Endothelial cell of hepatic sinusoid (primary cell): ENCODE data around the gene ZNF521.

Experiments
- in situ Hi-C: cut with HindIII; loops from 2 replicates; pipeline ENCODE4 v1.10.0; 2017; ENCODE audit warnings: low sequenced_read_pairs

ZNF521 gene

DNA sequence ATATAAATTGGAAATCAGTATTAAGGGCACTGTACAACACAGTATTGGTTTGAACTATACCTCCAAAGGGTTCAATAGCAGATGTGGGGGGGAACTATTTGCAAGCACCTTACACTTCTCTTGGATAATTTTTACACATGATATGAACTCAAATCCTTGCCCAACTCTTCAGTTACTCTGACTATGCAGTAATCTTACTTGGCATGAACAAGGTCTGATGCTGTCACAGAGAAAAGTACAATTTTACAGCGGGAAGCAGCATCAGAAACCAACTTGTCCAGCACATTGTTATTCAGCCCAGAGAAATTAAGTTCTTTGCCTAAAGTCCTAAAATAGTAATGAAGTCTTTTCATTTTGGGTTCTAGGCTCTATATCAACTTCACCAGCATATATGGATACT is 98.2 kb downstream of the ZNF521 start:
- in situ Hi-C loops: no loop called here

DNA sequence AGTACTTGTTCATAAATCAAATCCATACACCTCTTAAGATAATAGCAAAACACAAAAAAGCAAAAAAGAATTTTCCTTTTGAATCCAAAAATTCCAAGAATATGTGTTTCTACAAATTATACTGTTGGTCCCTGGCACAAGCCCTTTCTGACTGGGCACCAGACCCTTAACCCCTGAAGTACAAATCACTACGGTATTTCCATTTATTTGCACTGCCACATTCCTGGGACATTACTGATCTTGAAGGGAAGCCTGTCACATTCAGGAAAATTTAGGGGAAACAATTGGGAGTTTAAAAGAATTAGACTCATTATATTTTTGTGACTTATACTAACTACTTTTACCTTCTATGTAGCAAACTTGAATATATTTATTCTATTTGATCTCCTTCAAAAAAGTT is 98.8 kb downstream of the ZNF521 start:
- in situ Hi-C loops: no loop called here

DNA sequence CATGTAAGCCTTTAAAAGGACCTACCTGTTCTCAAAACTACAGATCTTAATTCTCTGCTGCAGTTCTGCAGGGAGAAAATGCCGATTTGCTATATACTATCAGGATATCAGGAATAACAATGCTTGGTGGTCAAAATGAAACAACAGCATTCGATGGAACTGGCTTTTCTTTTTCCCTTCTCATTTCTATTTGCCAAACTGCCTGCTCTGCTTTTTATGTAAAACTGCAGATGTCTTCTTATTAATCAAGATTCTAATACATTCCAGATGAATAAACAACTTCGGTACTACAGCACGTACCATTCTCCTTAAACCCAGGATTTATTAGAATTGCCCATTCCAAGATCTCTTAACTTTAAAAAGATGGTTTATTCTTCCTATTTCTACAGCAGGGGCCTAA is 100.9 kb downstream of the ZNF521 start:
- in situ Hi-C loops: no loop called here

DNA sequence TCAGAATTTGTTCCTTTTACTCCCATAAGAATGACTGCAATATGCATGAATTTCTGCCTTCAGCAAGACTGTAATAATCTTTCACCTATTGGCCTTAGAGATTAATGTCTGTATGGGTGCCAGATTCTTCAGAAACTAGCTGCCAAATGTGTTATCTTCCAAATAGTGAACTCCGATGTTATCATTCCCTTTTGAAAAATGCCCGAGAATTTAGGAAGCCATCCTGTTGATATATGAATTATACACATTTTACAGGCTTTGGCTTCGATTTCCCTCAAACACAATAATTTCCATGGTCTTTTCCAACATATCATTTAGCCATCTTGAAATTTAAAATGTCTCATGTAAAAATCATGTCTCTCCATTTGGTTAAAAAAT is 101.5 kb downstream of the ZNF521 start:
- in situ Hi-C loops: no loop called here

DNA sequence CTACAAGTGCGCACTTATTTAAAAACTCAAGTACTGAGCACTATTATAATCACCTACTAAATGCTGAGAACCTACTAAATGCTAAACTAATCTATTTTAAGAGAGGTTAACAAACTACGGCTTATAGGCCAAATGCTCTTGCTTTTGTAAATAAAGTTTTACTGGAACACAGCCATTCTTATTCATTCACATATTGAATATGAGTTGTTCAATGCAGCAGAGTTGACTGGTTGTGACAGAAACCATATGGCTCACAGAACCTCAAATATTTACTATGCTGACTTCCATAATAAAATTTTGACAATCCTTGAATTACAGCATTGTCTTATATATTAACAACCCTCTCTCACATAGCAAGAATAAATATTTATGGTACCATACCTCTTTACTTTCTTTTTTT is 103.2 kb downstream of the ZNF521 start:
- in situ Hi-C loops: no loop called here

DNA sequence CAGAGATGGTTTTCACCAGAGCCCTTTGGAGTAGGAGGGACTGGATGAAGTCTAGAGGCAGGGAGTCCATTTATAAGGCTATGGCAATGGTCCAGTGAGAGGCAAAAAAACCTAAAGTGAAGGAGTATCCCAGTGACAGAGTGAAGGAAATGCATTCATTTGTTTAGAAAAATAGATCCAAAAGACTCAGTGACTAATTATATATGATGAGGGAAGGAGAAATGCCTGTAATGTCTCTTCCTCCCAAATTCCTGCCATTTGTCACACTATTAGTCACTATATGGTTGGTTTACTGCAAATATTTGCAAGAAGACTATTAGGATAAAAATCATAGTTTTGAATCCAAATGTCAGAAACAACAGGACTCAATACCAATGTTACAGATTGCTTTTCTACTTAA is 104.2 kb downstream of the ZNF521 start:
- in situ Hi-C loops: no loop called here

DNA sequence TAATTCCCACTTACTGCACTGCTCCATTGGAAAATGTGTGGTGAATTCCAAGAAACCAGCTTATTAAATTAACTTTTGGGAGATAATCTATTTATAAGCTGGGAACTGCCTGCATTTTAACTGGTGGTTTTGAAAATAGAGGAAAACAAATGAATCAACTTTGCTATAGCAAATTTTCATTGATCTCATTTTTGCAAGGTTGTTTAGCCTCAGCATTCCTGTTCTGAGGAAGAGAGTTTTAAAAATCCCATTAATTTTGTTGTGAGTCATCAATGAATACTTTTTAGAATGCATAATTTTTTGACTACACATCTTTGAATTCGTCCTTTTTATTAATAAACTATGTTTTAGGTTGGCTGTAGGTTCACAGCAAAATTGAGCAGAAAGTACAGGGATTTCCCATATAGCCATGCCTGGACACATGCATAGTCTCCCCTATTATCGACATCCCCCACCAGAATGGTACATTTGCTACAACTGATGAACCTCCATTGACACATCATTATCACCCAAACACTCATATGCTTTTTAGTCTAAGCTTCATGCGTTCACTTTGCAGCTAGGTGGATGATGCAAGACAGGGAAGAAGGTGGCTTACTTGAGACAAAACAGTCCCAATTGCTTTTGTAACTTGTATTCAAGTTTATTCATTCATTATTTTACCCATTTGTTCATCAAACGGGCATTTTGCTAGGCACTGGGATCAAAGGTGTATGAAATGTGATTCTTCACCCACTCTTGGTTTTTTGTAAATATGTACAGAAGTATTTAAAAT is 106.9 kb downstream of the ZNF521 start:
- in situ Hi-C loops: no loop called here

DNA sequence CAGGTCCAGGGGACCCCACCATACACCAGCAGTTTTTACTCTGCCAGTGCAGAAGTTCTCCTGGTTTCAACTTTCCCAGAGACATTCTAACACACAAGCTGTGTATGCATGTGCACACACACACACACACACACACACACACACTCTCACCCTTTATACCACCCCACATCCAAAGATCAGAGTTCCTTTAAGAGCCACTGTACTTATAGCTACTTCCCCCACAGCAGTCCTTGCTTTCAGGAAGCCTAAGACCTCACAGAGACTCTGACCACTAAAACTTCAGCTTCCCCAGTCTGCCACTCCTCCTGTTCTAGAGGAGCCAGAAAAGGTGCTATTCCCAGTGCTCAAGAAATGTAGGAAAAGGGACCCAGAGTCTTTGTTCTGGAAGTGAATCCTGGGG is 107.8 kb downstream of the ZNF521 start:
- in situ Hi-C loops: no loop called here

DNA sequence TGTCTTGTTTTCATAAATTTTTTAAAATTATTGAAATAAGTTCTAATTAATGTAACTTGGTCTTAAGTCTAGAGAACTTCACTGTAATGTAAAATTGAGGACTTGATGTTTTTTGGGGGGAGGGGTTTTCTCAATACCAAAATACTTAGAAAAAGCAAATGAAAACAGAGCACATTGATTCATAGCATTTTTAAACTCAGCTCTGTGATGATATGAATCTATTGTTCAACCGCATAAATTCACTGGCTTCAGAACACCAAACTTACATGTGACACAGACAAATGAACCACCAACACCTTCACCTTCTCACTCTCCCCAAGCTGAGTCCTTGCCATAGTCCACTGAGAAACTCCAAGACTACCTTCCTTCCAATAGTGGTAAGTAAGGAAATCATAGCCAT is 108.2 kb downstream of the ZNF521 start:
- in situ Hi-C loops: no loop called here

DNA sequence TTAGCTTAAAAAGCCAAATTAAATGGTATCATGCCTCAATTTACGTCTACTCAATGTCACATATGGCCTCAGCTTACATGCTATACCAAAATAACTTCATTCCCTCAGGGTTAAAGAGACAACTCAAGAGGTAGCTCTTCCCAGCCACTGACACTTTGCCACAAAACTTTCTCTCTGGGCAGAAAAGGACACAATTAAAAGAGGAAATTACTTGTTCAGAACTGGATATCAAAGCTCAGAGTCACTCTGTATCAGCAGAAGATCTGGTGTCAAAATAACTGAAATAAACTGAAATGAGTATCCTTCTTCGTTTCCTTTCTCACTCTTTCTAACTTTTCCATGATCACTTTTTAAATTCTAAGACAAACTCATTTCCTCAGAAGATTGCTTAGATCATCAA is 108.7 kb downstream of the ZNF521 start:
- in situ Hi-C loops: no loop called here

DNA sequence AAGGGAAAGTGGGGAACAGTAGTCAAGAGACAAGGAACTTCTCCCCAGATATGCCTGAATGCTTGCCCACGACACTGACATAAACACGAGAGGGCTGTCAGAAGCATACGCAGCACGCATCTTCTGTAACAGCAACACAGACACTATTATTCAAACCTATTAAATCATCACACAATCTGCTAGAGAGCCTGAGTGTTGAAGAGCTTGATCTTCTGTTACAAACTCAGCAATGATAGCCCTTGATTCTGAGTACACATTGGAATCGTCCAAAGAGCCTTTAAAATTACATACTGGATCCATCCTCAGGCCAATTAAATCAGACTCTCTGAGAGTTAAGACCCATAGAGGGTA is 111.6 kb downstream of the ZNF521 start:
- in situ Hi-C loops: no loop called here

DNA sequence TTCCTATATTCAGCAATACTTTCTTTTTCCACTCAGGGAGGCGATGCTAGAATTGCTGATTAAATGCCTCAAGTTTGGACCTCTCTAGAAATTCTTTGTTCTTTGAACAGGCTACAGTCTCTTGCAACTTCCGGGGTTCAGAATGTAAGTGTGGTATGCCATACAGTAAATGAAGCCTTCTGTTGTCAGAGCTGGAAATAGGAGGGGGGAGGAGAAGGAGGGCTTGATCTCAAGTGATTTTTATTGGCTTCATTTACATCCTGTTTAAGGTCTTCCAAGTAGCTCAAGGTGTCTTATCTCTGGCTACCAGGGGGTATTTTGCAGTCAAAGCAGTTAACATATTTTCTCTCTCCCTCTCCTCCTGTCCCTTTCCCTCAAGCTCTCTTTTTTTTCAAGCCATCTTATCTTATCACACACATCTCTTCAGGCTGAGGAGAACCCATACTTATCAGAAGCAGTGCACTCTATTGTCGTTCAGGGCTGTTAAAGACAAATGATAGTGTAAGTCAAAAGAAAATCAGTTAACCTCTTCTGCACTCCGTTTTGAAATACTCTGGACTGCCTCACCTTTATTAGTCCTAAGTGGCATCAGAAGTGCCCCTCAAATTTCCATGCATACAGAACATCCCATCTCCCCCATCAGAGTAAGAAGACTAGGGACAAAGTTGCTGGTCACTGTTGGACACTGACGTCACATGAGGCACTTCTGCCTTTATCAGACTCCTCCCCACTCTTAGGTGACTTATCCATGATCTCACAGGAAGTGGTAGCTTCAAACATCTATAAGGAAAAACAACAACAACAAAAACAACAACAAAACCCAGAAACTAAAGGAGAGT is 112.2 kb downstream of the ZNF521 start:
- in situ Hi-C loops: no loop called here

DNA sequence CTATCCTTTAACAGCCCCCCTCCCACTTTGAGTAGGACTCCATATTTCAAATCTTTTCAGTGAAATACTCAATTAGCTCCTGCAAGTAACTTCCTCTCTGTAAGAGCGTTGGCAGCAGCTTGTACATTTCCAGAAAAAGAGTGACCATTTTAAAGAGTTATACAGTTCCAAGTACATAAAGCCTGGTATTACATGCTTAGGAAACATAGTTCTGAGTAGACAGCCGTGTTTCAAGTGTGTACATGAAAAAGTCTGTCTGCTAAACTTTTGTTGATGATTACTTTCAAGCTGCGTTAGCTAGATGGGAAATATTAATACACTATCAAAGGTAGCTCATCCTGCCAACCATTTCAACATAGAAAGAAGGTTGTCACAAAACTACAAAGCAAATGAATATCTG is 112.8 kb downstream of the ZNF521 start:
- in situ Hi-C loops: no loop called here

DNA sequence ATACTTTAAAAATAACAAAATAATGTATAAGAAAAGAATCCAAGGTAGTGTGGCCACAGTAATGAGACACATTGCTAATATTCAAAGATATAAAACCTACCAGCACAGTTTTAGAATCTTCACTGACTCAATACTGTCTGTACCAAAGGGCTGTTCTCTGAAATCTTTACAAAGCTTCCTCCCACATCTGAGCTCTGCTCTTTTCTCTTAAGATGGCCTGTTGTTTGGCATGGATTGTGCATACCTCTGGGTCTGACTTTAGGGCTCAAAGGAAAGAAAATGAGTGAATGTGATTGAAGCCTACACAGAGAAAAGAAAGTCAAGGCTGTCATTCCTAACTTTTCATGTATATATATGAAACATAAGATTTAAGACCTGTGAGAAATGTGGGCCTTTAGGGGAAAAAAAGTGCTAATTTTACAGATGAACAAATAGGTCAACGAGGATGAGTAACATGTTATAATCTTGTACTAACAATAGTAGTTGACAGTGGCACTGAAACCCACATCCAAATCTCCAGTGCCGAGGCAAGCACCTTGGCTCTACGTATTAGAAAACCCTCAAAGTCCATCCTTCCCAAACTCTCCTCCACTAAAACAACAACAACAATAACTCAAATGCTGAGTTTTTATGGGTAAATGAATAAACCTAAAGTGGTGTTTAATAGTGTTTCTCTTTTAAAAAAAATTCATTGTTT is 114.2 kb downstream of the ZNF521 start:
- in situ Hi-C loops: no loop called here

DNA sequence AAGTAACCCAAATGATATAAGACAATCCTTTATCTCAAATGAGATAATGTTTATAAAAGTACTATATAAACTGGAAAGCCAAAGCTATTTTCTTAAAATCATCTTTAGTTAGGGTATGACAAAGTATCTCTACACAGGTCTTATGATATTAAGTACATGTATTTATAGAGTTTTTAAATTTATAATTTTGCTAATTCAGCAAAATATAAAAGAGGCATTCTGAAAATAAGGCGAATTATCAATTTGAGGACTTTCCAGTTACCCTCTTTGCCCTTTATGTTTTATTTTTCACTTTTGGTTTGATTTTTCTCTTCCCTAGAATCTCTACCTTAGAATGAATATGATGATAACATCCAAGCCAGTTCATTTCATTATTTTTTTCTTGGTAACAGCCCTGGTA is 115.2 kb downstream of the ZNF521 start:
- in situ Hi-C loops: no loop called here

DNA sequence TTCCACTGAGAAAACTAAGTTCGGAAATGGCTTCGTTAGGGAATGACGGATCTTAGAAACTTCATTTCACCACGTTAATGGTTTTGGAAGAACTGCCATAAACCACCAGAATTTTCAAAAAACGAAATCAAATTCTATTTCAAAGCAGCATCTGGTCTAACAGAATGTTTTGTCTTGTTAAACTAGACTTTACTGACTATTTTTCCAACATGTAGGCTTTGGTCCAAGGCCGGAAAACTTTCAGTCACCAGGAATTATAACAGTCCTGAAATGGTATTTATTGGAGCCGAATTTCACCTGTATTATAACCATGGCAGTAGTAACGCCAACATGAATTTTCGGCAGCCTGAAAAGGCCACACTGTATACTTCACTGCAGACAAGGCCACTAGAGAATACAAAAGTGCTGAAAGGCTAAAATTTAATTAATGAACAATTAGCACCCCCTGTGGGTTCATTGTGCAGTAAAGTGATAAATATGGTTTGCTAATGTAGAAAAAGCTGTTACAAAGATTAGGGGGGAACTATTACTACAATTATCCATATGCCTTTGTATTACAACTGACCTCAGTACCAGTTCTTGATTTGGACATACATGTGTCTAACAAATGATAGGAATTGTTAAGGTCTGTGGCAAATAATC is 116.4 kb downstream of the ZNF521 start:
- in situ Hi-C loops: no loop called here

DNA sequence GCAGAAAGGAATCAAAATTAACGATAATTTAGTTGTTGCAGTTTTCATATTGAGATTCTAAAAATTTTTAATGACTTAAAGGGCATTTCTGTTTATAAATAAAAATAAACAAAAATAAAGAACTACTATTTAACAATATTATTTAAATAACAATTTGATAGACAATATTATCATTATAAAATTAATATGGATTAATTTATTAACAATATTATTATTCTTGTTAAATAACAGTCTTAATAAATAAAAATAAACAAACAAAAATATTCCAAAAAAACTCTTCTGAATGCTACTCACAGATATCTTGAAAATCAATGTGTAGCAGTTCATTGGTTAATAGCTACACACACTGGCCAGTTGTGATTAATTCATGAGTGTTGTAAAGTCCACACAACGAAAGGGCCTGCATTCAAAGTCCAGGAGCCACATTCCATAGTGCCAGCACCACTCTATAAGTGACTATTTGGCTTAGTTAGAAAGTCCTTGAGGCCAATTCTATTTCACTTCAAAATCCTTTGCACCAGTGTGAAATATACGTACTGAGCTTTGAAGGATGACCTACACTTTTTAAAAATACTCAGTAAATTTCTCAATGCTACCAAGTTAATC is 117.1 kb downstream of the ZNF521 start:
- in situ Hi-C loops: no loop called here

DNA sequence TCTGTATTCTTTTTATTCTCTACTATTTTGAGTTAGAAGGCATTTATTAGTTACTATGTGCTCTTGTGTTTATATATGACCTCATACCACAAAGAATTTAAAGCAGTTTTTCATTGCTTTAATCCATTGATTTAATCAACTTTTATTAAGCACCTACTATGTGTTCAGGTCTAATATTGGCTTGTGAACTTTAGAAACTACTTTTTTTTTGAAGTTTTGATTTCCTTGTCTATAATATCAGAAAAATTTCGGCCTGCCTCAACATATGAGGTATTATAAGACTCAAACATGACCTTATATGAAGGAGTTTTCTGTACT is 117.7 kb downstream of the ZNF521 start:
- in situ Hi-C loops: no loop called here

DNA sequence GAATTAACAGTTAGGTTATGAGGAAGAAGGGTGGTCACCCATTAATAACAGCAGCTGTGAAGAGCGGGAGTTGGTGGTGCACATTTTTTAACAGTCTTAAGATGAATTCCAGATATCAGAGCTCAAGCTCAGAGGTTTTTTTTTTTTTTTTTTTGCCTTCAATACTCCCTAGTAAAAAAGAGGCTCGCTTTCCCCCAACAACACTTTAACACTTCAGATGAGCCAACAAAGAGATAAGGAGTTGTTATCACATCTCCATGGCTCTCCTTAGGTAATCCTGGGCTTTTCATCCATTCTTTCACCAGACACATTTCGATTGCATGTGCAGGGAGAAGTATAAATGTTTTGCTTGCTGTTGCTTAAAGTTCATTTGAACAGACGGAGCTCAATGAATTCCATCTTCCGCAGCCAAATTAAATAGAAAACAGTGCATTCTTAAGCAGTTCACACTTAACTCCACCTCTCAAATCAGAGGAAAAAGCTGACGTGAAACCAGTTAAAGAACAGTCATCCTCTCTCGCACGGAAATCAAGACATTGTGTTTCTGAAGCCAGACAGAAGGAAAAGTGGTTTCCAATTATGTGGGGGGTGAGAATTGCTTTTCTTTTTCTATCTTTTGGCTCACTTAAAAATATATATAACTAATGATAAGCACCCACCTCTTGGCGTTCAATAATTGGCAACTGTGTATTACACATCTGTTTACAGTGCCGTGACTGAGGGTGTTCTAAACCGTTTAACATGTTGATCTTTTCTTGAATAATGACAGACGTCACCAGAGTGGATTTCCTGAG is 118.2 kb downstream of the ZNF521 start:
- in situ Hi-C loops: no loop called here

DNA sequence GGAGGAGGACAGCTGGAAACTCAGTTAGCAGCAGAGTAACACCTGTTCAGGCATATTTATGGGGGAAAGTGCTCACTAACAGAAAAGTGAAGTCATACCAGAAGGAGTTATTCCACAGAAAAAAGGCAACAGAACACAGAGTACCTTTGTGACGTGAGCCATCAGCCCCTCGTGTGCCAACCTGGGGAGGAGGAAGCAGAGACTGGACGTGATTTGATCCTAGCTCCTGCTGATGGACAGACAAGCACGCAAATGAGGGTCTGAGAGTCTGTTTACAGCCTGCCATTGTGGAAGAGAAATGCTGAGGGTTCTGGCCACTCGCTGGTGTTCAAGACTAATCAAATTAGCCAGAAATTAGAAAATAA is 120.7 kb downstream of the ZNF521 start:
- in situ Hi-C loops: no loop called here
